Lower leg skin (tissue), 4 donors: ENCODE data around the gene CCPG1. TPM values are rescaled to one million over a fixed set of nuclear protein-coding genes. Genes with fewer than 3 reads are reported as not detected.

Experiments
- DNase-seq, 2 donors: peaks; one replicate each; pipeline ENCODE4 v3.0.0-alpha.2; 2019; ENCODE audit warnings: low spot score in 2 of 2
- H3K4me3 ChIP-seq: fragments of 200-600 bp; sonication (generic); 2 replicates; pipeline ENCODE4 v1.5.1; 2017; ENCODE audit warnings: mild to moderate bottlenecking, low read depth; ENCODE audit not compliant: poor library complexity, severe bottlenecking
- CTCF ChIP-seq, 3 donors: fragments of 450-650 bp; IDR thresholded peaks; one replicate each; pipeline ENCODE4 v1.5.1; 2016; ENCODE audit warnings: antibody characterized with exemption in 3 of 3, mild to moderate bottlenecking in 3 of 3, moderate library complexity in 2 of 3
- POLR2A ChIP-seq, 2 donors: fragments of 450-650 bp; IDR thresholded peaks; one replicate each; pipeline ENCODE4 v1.6.1; 2016 to 2017; ENCODE audit warnings: antibody characterized with exemption in 2 of 2, mild to moderate bottlenecking in 1 of 2, moderate library complexity in 1 of 2
- WGBS, 2 donors: methylation state at CpG; one replicate each; pipeline ENCODE4 v1.1.5; 2018; 5-methylcytosine and 5-hydroxymethylcytosine counted together
- intact Hi-C: fragments of 100-400 bp; cut with DNase I; formaldehyde crosslinking; loops from one replicate; pipeline ENCODE4 v1.15.0; 2023; ENCODE audit warnings: low total_unique reads
- total RNA-seq, 4 donors: library from RNA; depleted of rRNA; stranded (reverse); fragments of >200 nt; gene quantifications; one replicate each; pipeline ENCODE4 v1.1.0, GENCODE V29; 2016

The CCPG1 gene
- total RNA-seq, 4 donors from 2014 or later = 20.1 to 36.1 (median 25.4) TPM

GRCh38 chr15:55387027-55387426 lies 21.1 kb downstream of the CCPG1 start:
- intact Hi-C loops = no loop called here
- TF ChIP-seq POLR2A (IDR thresholded peaks at IDR 0.05) = no peak
- no peak for TF ChIP-seq CTCF (IDR thresholded peaks at IDR 0.05)
- H3K4me3 ChIP-seq = no peak overlapping the region
- no peak for DNase-seq

GRCh38 chr15:55383687-55384086 lies 24.5 kb downstream of the CCPG1 start:
- no peak for TF ChIP-seq CTCF (IDR thresholded peaks at IDR 0.05)
- TF ChIP-seq POLR2A (IDR thresholded peaks at IDR 0.05) = no peak
- intact Hi-C loops = no loop called here
- 98% methylated on average over 2 of the region's 2 CpGs for WGBS, 2 donors
- H3K4me3 ChIP-seq = no peak overlapping the region
- no peak for DNase-seq

- DNase-seq = no peak
- intact Hi-C loops = no loop called here
- H3K4me3 ChIP-seq = no peak overlapping the region
- TF ChIP-seq POLR2A (IDR thresholded peaks at IDR 0.05) (no peak), CTCF (IDR thresholded peaks at IDR 0.05) (no peak)
Measured at GRCh38 chr15:55381595-55381994, 26.6 kb downstream of the CCPG1 start.

DNA sequence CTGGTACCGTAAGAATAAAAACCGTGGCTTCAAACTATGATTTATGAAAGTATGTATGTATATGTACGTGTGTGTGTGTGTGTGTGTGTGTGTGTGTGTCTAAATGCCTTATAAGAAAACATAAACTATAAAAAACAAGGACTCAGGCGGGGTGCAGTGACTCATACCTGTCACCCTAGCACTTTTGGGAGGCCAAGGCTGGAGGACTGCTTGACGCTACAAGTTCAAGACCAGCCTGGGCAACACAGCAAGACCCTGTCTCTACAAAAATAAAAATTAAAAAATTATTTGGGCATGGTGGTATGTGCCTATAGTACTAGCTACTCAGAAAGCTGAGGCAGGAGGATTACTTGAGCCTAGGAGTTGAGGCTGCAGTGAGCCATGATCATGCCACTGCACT lies 29.1 kb downstream of the CCPG1 start:
- TF ChIP-seq CTCF (IDR thresholded peaks at IDR 0.05) (no peak), POLR2A (IDR thresholded peaks at IDR 0.05) (no peak)
- intact Hi-C loops = no loop called here
- H3K4me3 ChIP-seq = no peak overlapping the region
- WGBS, 2 donors = 85 to 94% methylated on average over 5 of the region's 5 CpGs
- DNase-seq = no peak

DNA sequence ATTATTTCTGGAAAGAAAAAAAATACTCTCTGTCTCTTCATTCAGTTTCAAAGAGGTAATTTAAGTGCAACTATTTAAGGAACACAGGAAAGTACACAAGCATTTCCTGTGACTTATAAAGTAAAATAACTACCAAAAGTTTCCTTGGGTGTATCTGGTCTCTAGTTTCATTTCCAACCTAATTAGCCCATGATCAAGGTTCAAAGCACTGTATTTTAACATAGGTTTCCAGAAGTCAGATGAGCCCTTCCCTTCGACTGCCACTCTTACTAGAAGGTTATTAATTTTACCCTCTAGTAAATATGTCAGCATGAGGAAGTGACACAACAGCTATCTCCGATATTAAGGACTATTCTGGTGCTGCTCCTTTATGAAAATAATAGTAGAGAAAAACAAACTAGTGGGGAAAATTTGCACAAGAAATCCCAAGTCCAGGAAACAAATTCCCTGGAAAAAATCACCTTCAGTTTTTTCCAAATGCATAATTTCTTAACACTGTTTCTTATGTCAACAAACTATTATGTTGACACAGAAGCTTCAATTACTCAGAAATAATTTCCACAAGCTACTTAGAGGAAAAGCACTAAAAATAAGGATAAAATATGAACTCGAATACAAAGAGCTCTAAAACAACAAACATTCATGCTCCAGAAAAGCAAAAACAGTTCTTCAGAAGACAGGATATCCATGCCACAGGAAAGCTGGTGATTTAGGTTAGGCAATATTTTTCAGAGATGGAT lies 35.3 kb downstream of the CCPG1 start:
- no peak for DNase-seq
- H3K4me3 ChIP-seq = no peak overlapping the region
- TF ChIP-seq POLR2A (IDR thresholded peaks at IDR 0.05) (no peak), CTCF (IDR thresholded peaks at IDR 0.05) (no peak)
- intact Hi-C loops = no loop called here
- 62 to 63% methylated on average over 3 of the region's 3 CpGs for WGBS, 2 donors

- WGBS, 2 donors = 84 to 87% methylated on average over 1 of the region's 1 CpG
- intact Hi-C loops = no loop called here
- DNase-seq = no peak
- TF ChIP-seq CTCF (IDR thresholded peaks at IDR 0.05) = no peak
- no peak for TF ChIP-seq POLR2A (IDR thresholded peaks at IDR 0.05)
- no peak overlapping the region for H3K4me3 ChIP-seq
Measured at GRCh38 chr15:55366981-55367380, 41.2 kb downstream of the CCPG1 start.
